AG04450 (cell line): ENCODE measurements around the gene FOXO1. TPM values are rescaled to one million over a fixed set of nuclear protein-coding genes. Genes with fewer than 3 reads are reported as not detected.

Source experiments
- CTCF ChIA-PET: fragments of 300-600, 350-600 bp; formaldehyde crosslinking; extraction: SDS; loops from one replicate; lab custom pipeline; 2022; ENCODE audit warnings: antibody characterized with exemption, inconsistent platforms; lab: Charles Lee
- POLR2A ChIA-PET: fragments of 350-600 bp; formaldehyde crosslinking; extraction: SDS; loops from one replicate; lab custom pipeline; 2021; ENCODE audit warnings: antibody characterized with exemption, inconsistent platforms; lab: Yijun Ruan, JAX
- DNase-seq: peaks from one replicate; pipeline ENCODE4 v3.0.0-alpha.2; 2011; ENCODE audit warnings: low read depth, low spot score
- H3K27ac ChIP-seq: one replicate; pipeline ENCODE4 v1.5.1; 2012; ENCODE audit warnings: low read depth, low read length, control low read depth
- H3K27me3 ChIP-seq: one replicate; pipeline ENCODE4 v1.6.0; 2012; ENCODE audit warnings: low read length; ENCODE audit not compliant: control insufficient read depth, insufficient read depth
- H3K4me3 ChIP-seq: 2 replicates; pipeline ENCODE4 v1.5.1; 2011; ENCODE audit warnings: mild to moderate bottlenecking, low read depth, low read length, control low read depth
- H3K9me3 ChIP-seq: 2 replicates; pipeline ENCODE4 v1.5.1; 2012; ENCODE audit warnings: low read length; ENCODE audit not compliant: control insufficient read depth, insufficient read depth
- polyA plus RNA-seq: library from polyadenylated mRNA; depleted of rRNA; stranded (reverse); fragments of >200 nt; gene quantifications from 2 replicates; pipeline ENCODE4 v1.2.3, GENCODE V29; 2011
- TF ChIP-seq, protein P1 (sequence below): IDR thresholded peaks from 2 replicates; pipeline ENCODE4 v1.5.1; 2011; ENCODE audit warnings: low read depth, low read length, control low read depth, inconsistent platforms

FOXO1 gene
- polyA plus RNA-seq, 1 experiment, result 0.19 TPM

DNA sequence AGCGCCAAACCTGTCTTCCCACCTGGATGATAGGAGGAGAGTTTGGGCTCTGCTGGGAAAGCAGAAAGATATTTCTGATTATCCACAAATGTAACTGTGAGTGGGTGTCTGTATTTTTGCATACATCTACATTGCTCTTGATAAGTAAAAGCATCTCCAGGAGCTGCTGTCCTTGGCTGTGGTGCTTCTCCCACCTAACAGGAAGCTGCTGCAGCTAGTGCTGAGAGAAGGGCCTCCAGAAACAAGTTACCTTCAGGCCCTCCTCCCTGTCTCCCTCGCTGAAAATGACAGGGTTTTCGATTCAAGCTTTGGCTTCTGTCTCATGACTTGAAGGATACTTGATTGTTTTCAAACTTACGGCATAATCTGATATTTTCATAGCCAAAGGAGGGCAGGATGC, 90.1 kb downstream of the FOXO1 start:
- no peak for DNase-seq
- POLR2A ChIA-PET, result no interaction called here
- TF ChIP-seq, protein P1, sequence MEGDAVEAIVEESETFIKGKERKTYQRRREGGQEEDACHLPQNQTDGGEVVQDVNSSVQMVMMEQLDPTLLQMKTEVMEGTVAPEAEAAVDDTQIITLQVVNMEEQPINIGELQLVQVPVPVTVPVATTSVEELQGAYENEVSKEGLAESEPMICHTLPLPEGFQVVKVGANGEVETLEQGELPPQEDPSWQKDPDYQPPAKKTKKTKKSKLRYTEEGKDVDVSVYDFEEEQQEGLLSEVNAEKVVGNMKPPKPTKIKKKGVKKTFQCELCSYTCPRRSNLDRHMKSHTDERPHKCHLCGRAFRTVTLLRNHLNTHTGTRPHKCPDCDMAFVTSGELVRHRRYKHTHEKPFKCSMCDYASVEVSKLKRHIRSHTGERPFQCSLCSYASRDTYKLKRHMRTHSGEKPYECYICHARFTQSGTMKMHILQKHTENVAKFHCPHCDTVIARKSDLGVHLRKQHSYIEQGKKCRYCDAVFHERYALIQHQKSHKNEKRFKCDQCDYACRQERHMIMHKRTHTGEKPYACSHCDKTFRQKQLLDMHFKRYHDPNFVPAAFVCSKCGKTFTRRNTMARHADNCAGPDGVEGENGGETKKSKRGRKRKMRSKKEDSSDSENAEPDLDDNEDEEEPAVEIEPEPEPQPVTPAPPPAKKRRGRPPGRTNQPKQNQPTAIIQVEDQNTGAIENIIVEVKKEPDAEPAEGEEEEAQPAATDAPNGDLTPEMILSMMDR, result no peak
- no peak overlapping the region for H3K4me3 ChIP-seq
- CTCF ChIA-PET, result no interaction called here
- H3K27ac ChIP-seq, result no peak overlapping the region
- H3K27me3 ChIP-seq, result no peaks in the 10 kb centered on the region
- no peaks in the 10 kb centered on the region for H3K9me3 ChIP-seq

DNA sequence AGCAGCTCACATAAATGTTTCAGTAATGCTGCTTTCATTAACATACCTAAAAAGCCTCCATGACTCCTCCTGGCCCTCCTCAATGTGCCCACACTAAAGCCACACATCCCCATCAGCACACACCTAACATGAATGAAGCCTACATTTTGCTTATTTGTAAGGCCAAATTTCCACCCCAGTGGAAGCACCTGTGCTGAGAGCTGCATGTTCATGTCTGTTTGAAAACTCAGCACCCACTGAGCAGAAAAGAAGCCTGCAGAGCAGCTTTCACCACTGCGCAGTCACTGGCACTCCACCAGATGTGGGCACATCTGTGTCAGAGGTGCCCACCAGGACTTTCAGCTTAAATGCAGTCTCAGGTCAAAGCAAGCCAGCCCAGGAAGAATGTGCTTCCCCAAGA, 93.5 kb downstream of the FOXO1 start:
- no peak overlapping the region for H3K27ac ChIP-seq

DNA sequence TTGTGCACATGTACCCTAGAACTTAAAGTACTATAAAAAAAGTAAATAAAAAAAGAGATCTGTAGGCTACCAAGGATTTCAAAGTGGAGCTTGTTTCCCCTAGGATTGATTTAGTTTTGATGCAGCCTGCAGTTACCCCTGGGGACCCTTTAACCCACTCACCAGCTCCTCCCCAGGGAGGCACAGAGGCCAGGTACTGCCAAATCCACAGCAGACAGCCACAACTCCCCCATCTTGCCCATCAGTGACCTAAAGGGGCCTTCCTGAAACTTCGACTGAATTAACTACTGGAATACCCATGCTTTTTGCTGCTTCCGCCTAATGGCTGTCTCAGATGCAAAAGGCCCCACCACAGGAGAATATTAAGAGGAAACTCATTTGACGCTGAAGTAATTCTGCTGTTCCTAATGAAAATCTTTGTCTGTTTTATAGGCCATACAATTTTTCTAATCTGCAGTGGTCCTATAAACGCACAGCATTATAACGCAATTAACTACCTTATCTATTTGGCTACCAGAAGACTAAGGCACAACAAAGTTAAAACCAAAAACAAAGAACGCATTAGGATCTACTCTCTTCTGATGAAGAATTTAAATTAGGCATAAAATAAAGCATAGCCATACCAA, 95.0 kb downstream of the FOXO1 start:
- CTCF ChIA-PET, result no interaction called here
- DNase-seq, result no peak
- H3K27ac ChIP-seq, result no peak overlapping the region
- H3K27me3 ChIP-seq, result no peaks in the 10 kb centered on the region
- TF ChIP-seq, protein P1, result no peak
- no peak overlapping the region for H3K4me3 ChIP-seq
- no peaks in the 10 kb centered on the region for H3K9me3 ChIP-seq
- POLR2A ChIA-PET, result no interaction called here

More for the DNA sequence above, 93.5 kb downstream of the FOXO1 start:
- ChIA-PET POLR2A (no interaction called here), CTCF (interaction anchor here (0.8 kb wide), 1 partner anchor 630 kb away, joined by 4 read pairs; no protein-coding TSS in a partner anchor)
- H3K4me3 ChIP-seq, result no peak overlapping the region
- H3K27me3 ChIP-seq, result no peaks in the 10 kb centered on the region
- H3K9me3 ChIP-seq, result no peaks in the 10 kb centered on the region
- no peak for DNase-seq
- TF ChIP-seq, protein P1, result no peak

DNA sequence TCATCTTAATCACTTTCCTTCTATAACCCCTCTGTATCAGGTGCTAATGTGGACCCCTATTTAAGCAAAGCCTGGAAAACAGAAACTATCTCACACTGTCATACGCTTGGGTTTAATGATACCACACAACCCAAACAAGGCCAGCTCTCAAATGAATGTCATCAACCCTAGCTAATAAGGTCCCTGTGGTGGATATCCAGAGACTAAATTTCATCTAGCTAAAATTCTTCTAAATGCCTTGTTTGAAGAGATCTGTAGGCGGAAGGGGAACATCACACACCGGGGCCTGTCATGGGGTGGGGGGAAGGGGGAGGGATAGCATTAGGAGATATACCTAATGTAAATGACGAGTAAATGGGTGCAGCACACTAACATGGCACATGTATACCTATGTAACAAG, 95.5 kb downstream of the FOXO1 start:
- Histone ChIP-seq H3K27me3 (no peaks in the 10 kb centered on the region), H3K4me3 (no peak overlapping the region), H3K9me3 (no peaks in the 10 kb centered on the region), H3K27ac (no peak overlapping the region)
- TF ChIP-seq, protein P1, result no peak
- ChIA-PET POLR2A (no interaction called here), CTCF (no interaction called here)
- DNase-seq, result no peak

DNA sequence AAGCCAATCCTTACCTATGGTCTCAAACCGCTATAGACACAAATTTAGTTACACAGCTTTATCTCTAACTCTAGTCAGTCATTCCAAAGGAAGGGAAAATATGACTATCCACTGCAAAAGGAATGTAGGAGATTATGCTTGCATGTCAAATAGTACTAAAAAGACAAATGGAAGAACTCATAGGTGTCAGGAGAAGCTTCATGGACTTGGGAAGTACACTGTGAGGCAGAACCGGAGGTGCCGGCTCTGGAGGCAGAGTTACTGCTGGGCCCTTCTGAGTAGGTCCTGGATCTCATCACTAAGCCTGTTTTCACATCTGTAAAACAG, 97.5 kb downstream of the FOXO1 start:
- no peak for DNase-seq
- H3K9me3 ChIP-seq, result no peaks in the 10 kb centered on the region
- CTCF ChIA-PET, result no interaction called here

More for the DNA sequence above, 97.5 kb downstream of the FOXO1 start:
- no peak overlapping the region for H3K4me3 ChIP-seq
- H3K27me3 ChIP-seq, result peaks cover 4% of the 10 kb centered on the region
- POLR2A ChIA-PET, result no interaction called here
- TF ChIP-seq, protein P1, result no peak
- H3K27ac ChIP-seq, result no peak overlapping the region
